Spinal cord (tissue), 10 donors: ENCODE results near the gene SLC47A1. TPM values are rescaled to one million over a fixed set of nuclear protein-coding genes. Genes with fewer than 3 reads are reported as not detected.

ENCODE experiments used
- DNase-seq, 6 donors: peaks; one replicate each; pipeline versions ENCODE4 v3.0.0 to v3.0.0-alpha.2; 2013 to 2015; ENCODE audit warnings: low spot score in 6 of 6, low read depth in 4 of 6
- H3K27ac ChIP-seq: one replicate; pipeline ENCODE4 v1.5.1; 2013; ENCODE audit warnings: low read depth, low read length, control low read depth
- H3K27me3 ChIP-seq: one replicate; pipeline ENCODE4 v1.6.1; 2013; ENCODE audit warnings: low read length; ENCODE audit not compliant: control insufficient read depth, insufficient read depth
- H3K36me3 ChIP-seq: one replicate; pipeline ENCODE4 v1.6.1; 2013; ENCODE audit warnings: low read length; ENCODE audit not compliant: control insufficient read depth, insufficient read depth
- H3K4me1 ChIP-seq: one replicate; pipeline ENCODE4 v1.6.1; 2013; ENCODE audit warnings: low read length; ENCODE audit not compliant: control insufficient read depth, insufficient read depth
- H3K4me3 ChIP-seq: one replicate; pipeline ENCODE4 v1.5.1; 2013; ENCODE audit warnings: low read depth, low read length, control low read depth
- H3K9me3 ChIP-seq: one replicate; pipeline ENCODE4 v1.6.1; 2013; ENCODE audit warnings: low read length; ENCODE audit not compliant: control insufficient read depth, insufficient read depth
- WGBS: methylation state at CpG from one replicate; pipeline ENCODE4 v1.1.5; 2013; ENCODE audit warnings: missing lambda C conversion rate; ENCODE audit not compliant: insufficient coverage; 5-methylcytosine and 5-hydroxymethylcytosine counted together
- polyA plus RNA-seq, 2 donors: library from polyadenylated mRNA; unstranded; fragments of 120-200 nt; gene quantifications; one replicate each; pipeline ENCODE4 v1.2.1, GENCODE V29; 2013; ENCODE audit not compliant: insufficient read length in 2 of 2
- small RNA-seq: library from RNA; depleted of rRNA; stranded (forward); fragments of <200 nt; gene quantifications from one replicate; pipeline ENCODE3, GENCODE V24; 2014; ENCODE audit warnings: low replicate concordance
- total RNA-seq, 2 donors: library from RNA; depleted of rRNA in 1 of 2; stranded (reverse); fragments of 120-200 nt in 1 of 2; fragments of >200 nt in 1 of 2; gene quantifications; one replicate each; pipeline versions ENCODE4 v1.2.3 to v1.2.4, GENCODE V29; 2013 to 2014
- donor health status: healthy.

The SLC47A1 gene
- total and polyA plus RNA-seq, 4 donors = 3.2 to 202 (median 44.7) TPM

- H3K4me3 ChIP-seq = no peak overlapping the region
- H3K4me1 ChIP-seq = no peaks in the 10 kb centered on the region
- no peak for DNase-seq
- H3K9me3 ChIP-seq = peaks cover 7% of the 10 kb centered on the region
- no peaks in the 10 kb centered on the region for H3K36me3 ChIP-seq
- H3K27me3 ChIP-seq = no peaks in the 10 kb centered on the region
- H3K27ac ChIP-seq = no peak overlapping the region
- 83% methylated on average over 4 of the region's 4 CpGs for WGBS
These were observed 81.2 kb downstream of the SLC47A1 start for GRCh38 chr17:19614900-19615299.

GRCh38 chr17:19618015-19618414 lies 84.4 kb downstream of the SLC47A1 start:
- no CpG with 5 or more reads among the region's 3 CpGs for WGBS
- no peak overlapping the region for H3K27ac ChIP-seq
- DNase-seq = no peak
- no peaks in the 10 kb centered on the region for H3K27me3 ChIP-seq
- H3K4me3 ChIP-seq = no peak overlapping the region
- H3K9me3 ChIP-seq = peaks cover 9% of the 10 kb centered on the region
- no peaks in the 10 kb centered on the region for H3K4me1 ChIP-seq
- no peaks in the 10 kb centered on the region for H3K36me3 ChIP-seq

GRCh38 chr17:19619705-19620325 lies 86.2 kb downstream of the SLC47A1 start:
- DNase-seq = no peak
- no peak overlapping the region for H3K4me3 ChIP-seq
- no peaks in the 10 kb centered on the region for H3K27me3 ChIP-seq
- WGBS = 40% methylated on average over 1 of the region's 2 CpGs
- H3K27ac ChIP-seq = no peak overlapping the region
- H3K9me3 ChIP-seq = peaks cover 9% of the 10 kb centered on the region
- H3K36me3 ChIP-seq = no peaks in the 10 kb centered on the region
- H3K4me1 ChIP-seq = no peaks in the 10 kb centered on the region

GRCh38 chr17:19621697-19622096 lies 88.0 kb downstream of the SLC47A1 start:
- H3K27me3 ChIP-seq = no peaks in the 10 kb centered on the region
- H3K4me3 ChIP-seq = no peak overlapping the region
- H3K36me3 ChIP-seq = no peaks in the 10 kb centered on the region
- WGBS = 100% methylated on average over 1 of the region's 1 CpG
- no peak overlapping the region for H3K27ac ChIP-seq
- no peak for DNase-seq
- H3K9me3 ChIP-seq = peaks cover 9% of the 10 kb centered on the region
- no peaks in the 10 kb centered on the region for H3K4me1 ChIP-seq

GRCh38 chr17:19626079-19626478 lies 92.4 kb downstream of the SLC47A1 start:
- DNase-seq = no peak
- Histone ChIP-seq H3K27me3 (no peaks in the 10 kb centered on the region), H3K36me3 (no peaks in the 10 kb centered on the region), H3K27ac (no peak overlapping the region), H3K4me1 (no peaks in the 10 kb centered on the region), H3K9me3 (no peaks in the 10 kb centered on the region), H3K4me3 (no peak overlapping the region)
- 100% methylated on average over 3 of the region's 4 CpGs for WGBS

Small RNA genes within 50 kb of the gene (small RNA-seq; reads per million reads assigned to genes)
- gene AC025627.2 (not detected), gene NMTRQ-TTG12-1 (not detected)

Other genes with a start within 250 kb of the SLC47A1 start
- gene B9D1, start 171.1 kb upstream of the SLC47A1 start, total RNA-seq = 10 to 100 TPM; 16.8 to 37.9 TPM
- gene B9D1, start 171.1 kb upstream of the SLC47A1 start, polyA plus RNA-seq = 10 to 100 TPM; 29.8 to 33.7 TPM
- gene MAPK7, start 155.4 kb upstream of the SLC47A1 start, total RNA-seq = 10 to 100 TPM; 10.6 to 14.0 TPM
- 10 to 100 TPM; 28.6 to 28.9 TPM for gene MAPK7, start 155.4 kb upstream of the SLC47A1 start, polyA plus RNA-seq
- 100 to 1,000 TPM in 1 of 2 donors, 10 to 100 TPM in 1; 27.0 to 137 TPM for gene MFAP4, start 146.7 kb upstream of the SLC47A1 start, total RNA-seq
- 10 to 100 TPM; 27.0 to 58.8 TPM for gene MFAP4, start 146.7 kb upstream of the SLC47A1 start, polyA plus RNA-seq
- gene RNF112, start 122.6 kb upstream of the SLC47A1 start, total RNA-seq = 1 to 10 TPM; 7.9 to 9.7 TPM
- gene RNF112, start 122.6 kb upstream of the SLC47A1 start, polyA plus RNA-seq = 10 to 100 TPM; 27.7 to 31.8 TPM
- 100 to 1,000 TPM; 108 to 116 TPM for gene ALDH3A2, start 114.9 kb downstream of the SLC47A1 start, total RNA-seq
- gene ALDH3A2, start 114.9 kb downstream of the SLC47A1 start, polyA plus RNA-seq = 10 to 100 TPM; 62.6 to 70.9 TPM
- gene SLC47A2, start 182.7 kb downstream of the SLC47A1 start, total RNA-seq = 1 to 10 TPM; 1.7 to 2.4 TPM
- gene SLC47A2, start 182.7 kb downstream of the SLC47A1 start, polyA plus RNA-seq = 1 to 10 TPM; 1.8 to 1.9 TPM
- under 1 TPM; 0.20 to 0.39 TPM for gene ALDH3A1, start 214.4 kb downstream of the SLC47A1 start, total RNA-seq
- under 1 TPM; 0.32 to 0.51 TPM for gene ALDH3A1, start 214.4 kb downstream of the SLC47A1 start, polyA plus RNA-seq